Erythroblast (primary cell): Measurements from ENCODE around the gene CCDC93.
A peak's percentile ranks its signal among the peaks of the same experiment; 100 is the strongest.
"Not testable (repeated sequence)": the region's sequence is repeated elsewhere in the genome, so short reads cannot be mapped to it uniquely, and the experiment has no call there.

Experiments used
- DNase-seq, 2 experiments: peaks; one replicate each; lab custom pipeline; 2025; lab: John Stamatoyannopoulos, UW
- GATA1 ChIP-seq: IDR thresholded peaks from 2 replicates; pipeline ENCODE4 v1.6.1; 2011; ENCODE audit warnings: low read depth, mild to moderate bottlenecking, control low read depth, low read length, moderate library complexity
- POLR2A ChIP-seq: IDR thresholded peaks from 2 replicates; pipeline ENCODE4 v1.6.1; 2011; ENCODE audit warnings: mild to moderate bottlenecking, low read length

CCDC93 gene

DNA sequence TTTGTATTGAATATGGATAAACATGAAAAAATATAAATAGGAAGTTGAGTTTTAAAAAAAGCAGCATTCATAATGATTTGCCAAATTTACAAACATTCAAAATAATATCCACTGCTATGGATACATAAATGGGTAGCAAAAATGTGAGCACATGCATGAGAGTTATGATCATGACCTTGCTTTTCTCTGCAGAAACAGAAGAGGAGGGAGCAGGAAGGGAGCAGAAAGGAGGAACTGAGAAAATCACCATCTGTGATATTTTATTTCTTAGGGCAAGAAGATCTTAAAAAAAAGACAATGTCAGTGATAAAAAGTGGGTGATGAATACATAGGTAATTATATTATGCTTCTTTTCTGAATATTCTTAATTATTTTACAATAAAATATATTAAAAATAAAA, 17.7 kb upstream of the CCDC93 start:
- DNase-seq: no peak
- TF ChIP-seq POLR2A (no peak), GATA1 (no peak)

GRCh38 chr2:118029025-118029424, 15.2 kb upstream of the CCDC93 start:
- no peak for DNase-seq
- no peak for TF ChIP-seq POLR2A
- TF ChIP-seq GATA1: no peak

- no peak for TF ChIP-seq POLR2A
- no peak for TF ChIP-seq GATA1
Measured at GRCh38 chr2:118021356-118021755, 7.5 kb upstream of the CCDC93 start.

GRCh38 chr2:118019821-118020220, 6.0 kb upstream of the CCDC93 start:
- TF ChIP-seq GATA1: no peak
- TF ChIP-seq POLR2A: no peak
- no peak for DNase-seq

More at GRCh38 chr2:118021356-118021755, 7.5 kb upstream of the CCDC93 start:
- DNase-seq: no peak

DNA sequence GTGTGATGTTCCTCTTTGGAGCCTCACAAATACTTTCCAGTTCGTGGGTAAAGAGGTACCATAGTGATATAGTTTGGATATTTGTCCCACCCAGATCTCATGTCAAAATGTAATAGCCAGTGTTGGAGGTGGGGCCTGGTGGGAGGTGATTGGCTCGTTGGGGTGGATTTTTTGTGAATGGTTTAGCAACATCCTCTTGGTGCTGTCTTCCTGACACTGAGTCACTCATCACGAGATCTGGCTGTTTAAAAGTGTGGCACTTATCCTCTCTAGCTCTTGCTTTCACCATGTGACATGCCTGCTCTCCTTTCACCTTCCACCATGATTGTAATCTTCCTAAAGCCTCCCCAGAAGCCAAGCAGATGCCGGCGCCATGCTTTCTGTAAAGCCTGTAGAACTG, 3.0 kb upstream of the CCDC93 start:
- TF ChIP-seq POLR2A (no peak), GATA1 (no peak)
- no peak for DNase-seq

DNA sequence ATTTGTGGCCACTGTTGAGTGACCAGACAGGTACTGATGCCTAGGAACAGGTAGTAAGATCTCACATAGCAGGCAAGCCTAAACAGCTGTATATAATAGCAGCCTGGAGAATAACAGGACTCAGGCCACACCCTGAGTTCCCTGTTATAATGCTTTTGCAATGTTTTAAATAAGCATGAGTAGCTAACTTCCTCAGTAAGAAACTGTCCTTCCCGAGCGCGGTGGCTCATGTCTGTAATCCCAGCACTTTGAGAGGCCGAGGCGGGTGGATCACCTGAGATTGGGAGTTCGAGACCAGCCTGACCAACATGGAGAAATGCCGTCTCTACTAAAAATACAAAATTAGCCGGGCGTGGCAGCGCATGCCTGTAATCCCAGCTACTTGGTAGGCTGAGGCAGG, 1.9 kb upstream of the CCDC93 start:
- not testable (repeated sequence) for DNase-seq

- DNase-seq: no peak
- TF ChIP-seq POLR2A: no peak
- no peak for TF ChIP-seq GATA1
Measured at GRCh38 chr2:118014492-118014824, 588 bp upstream of the CCDC93 start.

GRCh38 chr2:118013221-118013723, 598 bp downstream of the CCDC93 start:
- TF ChIP-seq POLR2A (no peak), GATA1 (no peak)
- DNase-seq: peak; percentile 46 to 56

- DNase-seq: no peak
- TF ChIP-seq POLR2A: no peak
- TF ChIP-seq GATA1: no peak
Measured at GRCh38 chr2:118012778-118013177, 1.1 kb downstream of the CCDC93 start.

- DNase-seq: peak; percentile 39 to 74
- TF ChIP-seq POLR2A: no peak
- TF ChIP-seq GATA1: no peak
Measured at GRCh38 chr2:118010473-118010872, 3.4 kb downstream of the CCDC93 start.

- no peak for TF ChIP-seq POLR2A
- no peak for TF ChIP-seq GATA1
- DNase-seq: no peak
Measured at GRCh38 chr2:118006861-118007260, 7.0 kb downstream of the CCDC93 start.

DNA sequence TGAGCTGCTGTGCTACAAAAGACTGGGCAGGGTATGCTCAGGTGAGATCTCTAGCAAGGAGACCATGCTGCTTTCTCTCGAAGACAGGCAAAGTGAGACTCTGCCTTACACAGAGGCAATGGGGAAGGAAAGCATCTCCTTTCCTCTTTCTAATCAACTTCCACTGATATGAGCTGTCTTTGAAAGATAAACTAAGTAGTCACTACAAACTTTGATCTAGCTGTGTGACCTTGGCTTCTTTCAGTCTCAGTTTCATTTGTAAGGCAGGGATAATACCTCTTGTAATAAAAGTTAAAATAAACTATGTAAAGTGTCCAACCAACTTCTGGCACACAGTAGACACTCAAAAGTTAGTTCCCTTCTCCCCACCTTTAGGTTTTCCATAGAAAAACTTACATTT, 7.5 kb downstream of the CCDC93 start:
- TF ChIP-seq GATA1 (no peak), POLR2A (no peak)

GRCh38 chr2:118003396-118003824, 10.5 kb downstream of the CCDC93 start:
- peak; percentile 82 to 86 for DNase-seq
- TF ChIP-seq GATA1 (no peak), POLR2A (no peak)

More for the DNA sequence above, 7.5 kb downstream of the CCDC93 start:
- DNase-seq: peak in 1 of 2 experiments; percentile 11

- no peak for DNase-seq
- TF ChIP-seq POLR2A (no peak), GATA1 (no peak)
Measured at GRCh38 chr2:118000041-118000440, 13.8 kb downstream of the CCDC93 start.

DNA sequence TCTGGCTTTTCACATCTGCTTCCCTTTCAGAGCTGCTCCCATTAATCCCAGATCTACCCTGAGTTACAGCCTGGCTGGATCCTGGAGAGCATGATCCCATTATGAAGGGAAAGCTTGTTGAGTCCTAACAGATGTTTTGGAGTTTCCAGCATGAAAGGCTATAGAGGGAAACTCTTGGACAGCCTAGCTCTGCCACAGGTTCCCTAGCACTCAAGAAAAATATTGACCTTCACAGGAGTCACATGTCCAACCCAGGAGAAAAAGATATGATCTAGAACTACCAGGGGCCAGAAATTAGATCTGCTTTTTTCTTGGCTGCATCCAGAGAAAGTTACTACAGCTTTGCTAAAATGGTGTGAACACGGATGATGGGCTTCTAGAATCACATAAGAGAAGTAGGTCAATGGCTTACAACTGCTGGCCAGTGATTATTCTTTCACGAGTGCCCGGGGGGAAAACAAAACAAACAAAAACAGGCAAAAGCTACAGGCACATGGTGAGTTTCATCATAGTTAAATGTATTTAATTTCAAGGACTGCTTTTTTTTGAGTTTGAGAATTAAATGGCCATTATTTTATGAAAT, 15.9 kb downstream of the CCDC93 start:
- DNase-seq: peak in 1 of 2 experiments; percentile 7
- TF ChIP-seq GATA1 (no peak), POLR2A (no peak)
